HL-60/S4 treated with phorbol 12-myristate 13-acetate at 8.2 ng/mL for 4 days and 3 days (cell line): Measurements from ENCODE around the gene PATZ1.

Experiments used
- in situ Hi-C: fragments of 300-500 bp; cut with MboI; formaldehyde crosslinking; loops from 2 replicates; pipeline ENCODE4 v1.15.0; 2022; ENCODE audit warnings: low sequenced_read_pairs

Gene PATZ1

GRCh38 chr22:31343235-31344191 is 2.6 kb downstream of the PATZ1 start:
- in situ Hi-C loops: no loop called here

- in situ Hi-C loops: no loop called here
Observed at GRCh38 chr22:31342389-31343140, 3.6 kb downstream of the PATZ1 start.

GRCh38 chr22:31341386-31342088 is 4.6 kb downstream of the PATZ1 start:
- in situ Hi-C loops: no loop called here

- in situ Hi-C loops: no loop called here
Observed at GRCh38 chr22:31340765-31341247, 5.3 kb downstream of the PATZ1 start.

GRCh38 chr22:31340360-31340759 is 5.8 kb downstream of the PATZ1 start:
- in situ Hi-C loops: no loop called here

- in situ Hi-C loops: no loop called here
Observed at GRCh38 chr22:31339148-31339832, 6.9 kb downstream of the PATZ1 start.

- in situ Hi-C loops: no loop called here
Observed at GRCh38 chr22:31337178-31337577, 9.0 kb downstream of the PATZ1 start.

GRCh38 chr22:31334329-31334728 is 11.8 kb downstream of the PATZ1 start:
- in situ Hi-C loops: no loop called here

- in situ Hi-C loops: no loop called here
Observed at GRCh38 chr22:31333641-31334040, 12.5 kb downstream of the PATZ1 start.

GRCh38 chr22:31332886-31333285 is 13.3 kb downstream of the PATZ1 start:
- in situ Hi-C loops: no loop called here

- in situ Hi-C loops: no loop called here
Observed at GRCh38 chr22:31332010-31332409, 14.1 kb downstream of the PATZ1 start.

GRCh38 chr22:31329453-31330215 is 16.5 kb downstream of the PATZ1 start:
- in situ Hi-C loops: no loop called here

GRCh38 chr22:31329029-31329428 is 17.1 kb downstream of the PATZ1 start:
- in situ Hi-C loops: no loop called here

GRCh38 chr22:31328544-31328960 is 17.6 kb downstream of the PATZ1 start:
- in situ Hi-C loops: no loop called here

- in situ Hi-C loops: no loop called here
Observed at GRCh38 chr22:31327806-31328543, 18.2 kb downstream of the PATZ1 start.

GRCh38 chr22:31326877-31327276 is 19.3 kb downstream of the PATZ1 start:
- in situ Hi-C loops: no loop called here

GRCh38 chr22:31323578-31324550 is 22.3 kb downstream of the PATZ1 start:
- in situ Hi-C loops: no loop called here

- in situ Hi-C loops: no loop called here
Observed at GRCh38 chr22:31321421-31321820, 24.7 kb downstream of the PATZ1 start.
